SKM-1 (cell line): ENCODE measurements around the gene DGKD.

Experiments used
- DNase-seq: peaks from one replicate; lab custom pipeline; 2025; ENCODE audit not compliant: unreplicated experiment; lab: John Stamatoyannopoulos, UW

Gene DGKD

GRCh38 chr2:233473386-233473791 lies 119.1 kb downstream of the DGKD start:
- no peak for DNase-seq

GRCh38 chr2:233473878-233474277 lies 119.6 kb downstream of the DGKD start:
- no peak for DNase-seq

GRCh38 chr2:233474308-233475160 lies 120.2 kb downstream of the DGKD start:
- DNase-seq = no peak

DNA sequence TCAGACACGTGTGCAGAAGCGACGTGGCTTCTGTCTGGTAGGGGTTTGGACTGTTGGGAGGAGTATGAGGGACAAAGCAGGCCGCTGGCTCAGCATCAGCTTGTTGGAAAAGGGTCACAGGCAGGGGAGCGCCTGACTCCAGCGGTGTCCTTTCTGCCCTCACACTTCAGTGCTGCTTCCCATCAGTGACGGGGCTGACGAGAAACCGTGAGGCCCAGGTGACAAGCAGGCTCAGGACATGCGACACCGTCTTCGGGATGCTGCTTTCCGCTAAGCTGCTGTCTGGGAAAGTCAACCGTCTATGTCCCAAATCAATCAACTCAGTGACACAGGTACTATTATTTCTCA lies 121.7 kb downstream of the DGKD start:
- DNase-seq = no peak

DNA sequence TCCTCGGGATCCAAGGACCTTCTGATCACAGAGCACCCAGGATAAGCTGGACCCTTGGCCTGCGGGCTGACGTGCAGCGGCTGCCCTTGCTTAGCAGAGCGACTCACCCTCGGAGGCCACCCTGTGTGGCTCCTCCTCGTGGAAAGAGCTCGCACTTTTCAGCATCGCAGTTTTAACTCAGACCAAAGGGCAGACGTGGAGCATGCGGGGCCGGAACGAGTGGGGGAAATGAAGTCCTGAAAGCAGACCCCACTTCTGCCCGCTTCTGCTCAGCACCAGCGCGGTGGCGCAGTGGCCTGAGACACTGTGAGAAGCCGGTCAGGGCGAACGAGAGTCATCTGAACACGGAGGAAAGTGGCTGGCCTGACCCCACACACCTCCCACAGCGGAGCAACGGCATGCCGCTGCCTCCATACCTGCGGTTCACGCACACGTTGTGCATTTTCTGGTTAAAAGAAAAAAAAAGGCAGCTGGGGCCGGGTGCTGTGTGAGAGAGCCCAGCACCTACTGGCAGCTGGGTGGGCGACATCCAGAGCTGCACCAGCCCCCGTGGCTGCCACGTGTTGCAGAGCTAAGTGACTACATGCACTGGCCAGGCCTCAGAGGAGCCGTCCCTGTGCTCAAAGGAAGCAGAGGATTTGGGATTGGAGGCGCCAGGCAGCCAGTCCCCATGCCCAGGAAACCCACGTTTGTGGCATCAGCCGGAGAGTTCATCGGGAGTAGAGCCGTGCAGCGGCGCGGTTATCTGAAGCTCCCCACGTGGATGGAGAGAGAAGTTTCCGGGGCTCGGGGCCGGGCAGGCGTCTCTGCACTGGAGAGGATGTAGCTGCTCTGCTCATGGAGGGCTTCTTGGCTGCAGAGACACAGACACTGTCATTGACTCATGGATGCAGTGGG lies 122.6 kb downstream of the DGKD start:
- no peak for DNase-seq

GRCh38 chr2:233477548-233478433 lies 123.5 kb downstream of the DGKD start:
- DNase-seq = no peak

- no peak for DNase-seq
Measured at GRCh38 chr2:233479616-233480489, 125.6 kb downstream of the DGKD start.

DNA sequence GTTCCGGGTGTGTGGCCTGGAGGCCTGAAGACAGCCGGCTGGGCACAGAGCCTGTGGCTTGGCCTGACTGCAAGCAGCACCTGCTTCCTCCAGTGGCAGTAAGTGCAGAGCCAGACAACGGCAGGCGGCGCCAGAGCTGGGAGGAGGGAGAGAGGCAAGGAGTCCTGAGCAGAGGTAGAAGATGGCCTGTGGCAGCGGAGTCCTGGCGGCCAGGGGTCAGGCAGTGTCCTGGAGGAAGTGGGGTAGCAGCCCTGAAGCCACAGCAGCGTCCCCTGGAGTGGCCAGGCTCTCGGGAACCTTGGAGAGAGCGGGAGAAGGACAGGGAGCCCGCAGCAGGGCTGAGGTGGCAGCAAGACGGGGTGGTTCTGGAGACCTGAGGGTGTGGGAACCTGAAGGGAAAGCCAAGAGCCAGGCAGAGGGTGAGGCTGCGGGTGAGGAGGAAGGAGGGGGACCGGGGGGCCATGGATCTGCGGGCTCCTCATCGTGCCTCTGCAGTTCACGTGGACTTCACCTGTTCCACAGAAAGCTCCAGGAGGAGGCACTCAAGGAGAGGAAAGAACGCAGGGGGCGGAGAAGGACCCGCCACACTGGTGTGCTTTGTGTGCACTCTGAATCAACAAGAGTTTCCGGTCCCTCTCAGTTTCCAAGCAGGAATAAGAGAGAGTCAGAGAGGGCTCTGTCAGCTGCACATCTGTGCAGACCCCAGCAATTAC lies 126.4 kb downstream of the DGKD start:
- no peak for DNase-seq

DNA sequence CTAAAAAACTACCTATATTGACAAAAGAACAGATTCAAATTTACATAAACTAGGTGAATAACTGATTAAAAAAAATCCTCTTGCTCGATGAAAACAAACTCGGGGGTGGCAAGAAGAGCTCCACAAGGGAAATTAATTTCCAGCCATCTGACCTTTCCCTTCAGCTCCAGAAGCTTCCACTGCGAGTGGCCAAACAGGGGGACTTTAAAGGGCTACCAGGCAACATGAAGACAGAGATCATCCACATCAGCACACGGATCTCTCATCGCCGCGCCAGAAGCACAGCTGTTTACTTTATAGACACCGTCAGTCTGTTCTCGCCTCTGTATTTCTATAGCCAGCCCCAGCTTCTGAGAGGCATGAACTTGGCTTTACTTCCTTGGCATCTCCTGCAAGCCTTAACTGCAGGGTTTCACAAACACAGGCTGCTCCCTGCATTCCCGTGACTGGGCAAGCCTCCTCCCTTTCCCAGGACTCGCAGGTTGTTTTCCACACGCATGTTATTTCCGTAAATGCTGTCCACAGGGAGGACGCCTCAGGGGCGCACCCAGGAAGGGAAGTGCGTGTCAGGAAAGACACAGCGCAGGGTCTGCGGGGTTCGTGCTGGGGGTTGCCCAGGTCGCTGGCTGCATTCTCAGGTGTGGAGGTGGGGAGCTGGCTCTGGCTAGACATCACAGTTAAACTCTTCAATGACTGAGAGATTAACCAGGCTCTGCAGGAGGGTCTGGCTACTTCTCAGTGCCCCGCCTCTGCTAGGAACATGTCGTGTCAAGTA lies 127.3 kb downstream of the DGKD start:
- DNase-seq = no peak

DNA sequence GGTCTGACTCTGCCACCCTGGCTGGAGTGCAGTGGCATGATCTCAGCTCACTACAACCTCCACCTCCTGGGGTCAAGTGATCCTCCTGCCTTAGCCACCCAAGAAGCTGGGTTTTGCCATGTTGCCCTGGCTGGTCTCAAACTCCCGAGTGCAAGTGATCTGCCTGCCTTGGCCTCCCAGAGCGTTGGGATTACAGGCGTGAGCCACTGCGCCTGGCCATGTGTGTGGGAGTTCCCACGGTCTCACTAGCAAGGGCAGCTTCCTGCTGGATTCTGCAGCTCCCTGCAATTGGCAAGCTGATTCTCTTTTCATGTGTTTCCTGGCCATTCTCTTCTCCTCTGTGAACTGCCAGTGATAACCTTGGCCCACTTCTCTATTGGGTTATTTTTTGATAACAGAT lies 128.3 kb downstream of the DGKD start:
- DNase-seq = no peak

GRCh38 chr2:233485726-233486125 lies 131.4 kb downstream of the DGKD start:
- no peak for DNase-seq

- DNase-seq = no peak
Measured at GRCh38 chr2:233486357-233486756, 132.1 kb downstream of the DGKD start.

DNA sequence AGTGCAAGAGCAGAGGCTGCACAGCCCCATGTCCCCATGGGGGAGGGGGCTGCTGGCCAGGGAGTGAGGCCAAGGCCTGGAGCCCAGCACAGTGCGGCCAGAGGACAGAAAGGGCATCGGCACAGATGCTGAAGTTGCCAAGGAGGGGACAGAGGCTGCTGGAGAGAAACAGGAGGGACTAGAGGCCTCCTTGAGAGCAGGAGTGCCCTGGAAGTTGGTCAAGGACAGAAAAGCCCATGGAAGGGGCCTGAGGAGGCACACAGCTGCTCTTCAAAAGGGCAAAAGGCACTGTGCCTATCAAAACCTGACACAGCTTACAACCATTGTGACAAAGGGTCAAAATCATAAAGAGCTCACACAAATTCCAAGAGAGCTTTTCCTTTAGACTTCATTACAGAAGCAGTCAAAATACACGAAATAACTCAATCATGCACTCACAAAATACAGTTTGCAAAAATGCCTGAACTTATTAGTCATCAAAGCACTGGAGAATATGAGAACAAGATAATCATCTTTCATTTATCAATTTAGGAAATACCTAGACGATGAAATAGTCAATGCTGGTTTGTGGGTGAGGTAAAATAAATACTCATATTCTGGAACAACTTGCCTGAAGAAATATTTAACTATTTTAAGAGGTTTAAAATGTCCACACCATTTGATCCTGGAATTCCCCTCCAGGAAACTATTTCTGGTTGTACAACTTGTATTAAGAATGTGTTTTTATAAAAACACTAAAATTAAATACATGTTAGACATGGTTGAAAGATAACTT lies 132.7 kb downstream of the DGKD start:
- DNase-seq = no peak

DNA sequence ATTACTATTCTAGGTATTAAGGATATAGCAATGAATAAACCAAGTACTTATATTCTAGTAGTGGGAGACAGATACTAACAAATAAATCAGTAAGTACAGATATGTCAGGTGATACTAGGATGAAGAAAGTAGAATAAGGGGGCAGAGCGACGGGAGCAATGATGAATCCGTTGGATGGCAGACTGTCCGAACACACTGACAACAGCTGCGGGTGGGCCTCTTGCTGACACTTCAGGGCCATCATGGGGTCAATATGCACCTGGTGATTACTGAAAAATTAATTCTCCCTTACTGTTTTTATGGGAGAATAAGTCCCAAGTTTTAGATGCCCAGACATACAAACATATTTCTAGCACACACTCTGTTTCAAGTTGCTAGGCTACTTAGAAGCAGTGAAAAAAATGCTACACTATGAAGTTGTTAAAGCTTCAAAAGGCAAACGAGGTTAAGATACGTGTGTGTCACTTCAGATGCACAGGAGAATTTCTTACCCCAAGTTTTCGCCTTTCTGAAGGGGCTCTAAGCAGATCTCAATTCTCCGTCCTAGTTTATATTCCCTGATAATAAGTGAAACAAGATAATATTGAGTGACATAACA lies 133.6 kb downstream of the DGKD start:
- no peak for DNase-seq

GRCh38 chr2:233489143-233489542 lies 134.8 kb downstream of the DGKD start:
- DNase-seq = no peak

DNA sequence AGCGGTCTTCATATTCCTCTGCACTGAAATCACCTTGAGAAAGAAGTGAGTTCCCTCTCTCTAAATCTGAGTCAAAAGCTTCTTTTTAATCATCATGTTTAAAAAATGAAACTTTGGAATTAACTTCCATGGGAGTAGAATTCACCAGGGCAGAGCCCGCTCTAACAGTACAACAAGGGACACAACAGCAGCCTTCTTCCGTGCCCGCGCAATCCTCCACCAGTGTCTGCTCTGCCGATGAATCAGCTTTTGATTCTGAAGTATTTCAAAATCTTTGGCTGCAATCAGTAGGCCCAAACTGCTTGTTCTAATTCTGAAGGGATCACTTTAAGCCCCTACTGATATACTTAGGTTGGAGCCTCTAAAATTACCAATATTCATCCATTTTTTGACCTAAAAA lies 135.4 kb downstream of the DGKD start:
- no peak for DNase-seq

- DNase-seq = no peak
Measured at GRCh38 chr2:233490831-233491230, 136.5 kb downstream of the DGKD start.

DNA sequence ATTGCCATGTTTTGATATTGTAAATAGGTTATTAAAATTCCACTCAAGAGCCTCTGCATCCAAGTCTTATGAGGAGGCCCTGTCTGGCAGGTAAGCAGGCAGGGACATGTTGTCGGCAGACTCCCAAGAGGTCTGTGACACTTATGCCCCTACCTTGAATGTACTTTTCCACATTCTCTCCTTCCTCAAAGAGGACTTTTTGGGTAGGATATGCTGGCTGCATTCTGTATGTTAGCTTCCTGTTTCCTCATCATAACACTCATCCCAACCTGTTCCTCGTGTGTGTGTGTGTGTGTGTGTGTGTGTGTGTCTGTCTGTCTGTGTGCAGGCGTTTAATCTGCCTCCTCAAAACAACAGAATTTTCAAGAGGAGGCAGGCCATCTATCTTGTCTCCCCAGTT lies 137.0 kb downstream of the DGKD start:
- DNase-seq = no peak
